A172 (cell line): ENCODE results near the gene AFG1L. TPM values are rescaled to one million over a fixed set of nuclear protein-coding genes. Genes with fewer than 3 reads are reported as not detected.
"Not testable (repeated sequence)": the region's sequence is repeated elsewhere in the genome, so short reads cannot be mapped to it uniquely, and the experiment has no call there.

Experiments
- DNase-seq: peaks from one replicate; pipeline ENCODE4 v3.0.0-alpha.2; 2015; ENCODE audit warnings: low spot score
- total RNA-seq: library from RNA; depleted of rRNA; stranded (reverse); fragments of >200 nt; shearing (Covaris generic); gene quantifications from 2 replicates; pipeline ENCODE4 v1.2.3, GENCODE V29; 2014

AFG1L gene
- total RNA-seq, 1 experiment from 2014 or later = 6.6 TPM

- peak; percentile 37 for DNase-seq
Measured at GRCh38 chr6:108518714-108519576, 224.1 kb downstream of the AFG1L start.

GRCh38 chr6:108521616-108522107, 226.8 kb downstream of the AFG1L start:
- DNase-seq = no peak

GRCh38 chr6:108523697-108524096, 228.8 kb downstream of the AFG1L start:
- no peak for DNase-seq

- no peak for DNase-seq
Measured at GRCh38 chr6:108524528-108525248, 229.8 kb downstream of the AFG1L start.

- peak; percentile 18 for DNase-seq
Measured at GRCh38 chr6:108526739-108527174, 231.9 kb downstream of the AFG1L start.

- no peak for DNase-seq
Measured at GRCh38 chr6:108528878-108529277, 234.0 kb downstream of the AFG1L start.

GRCh38 chr6:108531332-108531731, 236.5 kb downstream of the AFG1L start:
- DNase-seq = no peak

GRCh38 chr6:108535114-108535742, 240.4 kb downstream of the AFG1L start:
- no peak for DNase-seq

GRCh38 chr6:108535920-108536535, 241.2 kb downstream of the AFG1L start:
- not testable (repeated sequence) for DNase-seq

GRCh38 chr6:108541843-108542759, 247.2 kb downstream of the AFG1L start:
- DNase-seq = peak; percentile 72

- no peak for DNase-seq
Measured at GRCh38 chr6:108543175-108543940, 248.5 kb downstream of the AFG1L start.

- DNase-seq = no peak
Measured at GRCh38 chr6:108544606-108545005, 249.8 kb downstream of the AFG1L start.

GRCh38 chr6:108546079-108547049, 251.5 kb downstream of the AFG1L start:
- DNase-seq = no peak

GRCh38 chr6:108549241-108549640, 254.4 kb downstream of the AFG1L start:
- DNase-seq = no peak

- no peak for DNase-seq
Measured at GRCh38 chr6:108549741-108550140, 254.9 kb downstream of the AFG1L start.

- DNase-seq = no peak
Measured at GRCh38 chr6:108550256-108550655, 255.4 kb downstream of the AFG1L start.

- DNase-seq = no peak
Measured at GRCh38 chr6:108555399-108556052, 260.7 kb downstream of the AFG1L start.

- no peak for DNase-seq
Measured at GRCh38 chr6:108556250-108556649, 261.4 kb downstream of the AFG1L start.
